Measurements from ENCODE around the gene TEKT5.
"Not testable (repeated sequence)": the region's sequence is repeated elsewhere in the genome, so short reads cannot be mapped to it uniquely, and the experiment has no call there.

TEKT5 gene

DNA sequence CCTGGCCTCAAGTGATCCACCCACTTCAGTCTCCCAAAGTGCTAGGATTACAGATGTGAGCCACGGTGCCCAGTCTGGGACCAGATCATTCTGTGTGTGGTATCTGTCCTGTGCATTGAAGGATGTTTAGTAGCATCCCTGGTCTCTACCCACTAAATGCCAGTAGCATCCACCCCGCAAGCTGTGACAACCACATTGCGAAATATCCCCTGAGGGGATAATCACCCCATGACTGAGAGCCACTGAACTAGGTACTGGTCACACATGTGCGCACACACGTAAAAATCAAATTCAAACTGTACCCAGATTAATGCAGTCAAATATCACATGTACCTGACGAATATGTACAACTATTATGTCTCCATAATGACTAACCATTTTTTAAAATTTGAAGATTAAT is 35.8 kb downstream of the TEKT5 start:
- DNase-seq (ENCODE audit: low spot score) = no peak

DNA sequence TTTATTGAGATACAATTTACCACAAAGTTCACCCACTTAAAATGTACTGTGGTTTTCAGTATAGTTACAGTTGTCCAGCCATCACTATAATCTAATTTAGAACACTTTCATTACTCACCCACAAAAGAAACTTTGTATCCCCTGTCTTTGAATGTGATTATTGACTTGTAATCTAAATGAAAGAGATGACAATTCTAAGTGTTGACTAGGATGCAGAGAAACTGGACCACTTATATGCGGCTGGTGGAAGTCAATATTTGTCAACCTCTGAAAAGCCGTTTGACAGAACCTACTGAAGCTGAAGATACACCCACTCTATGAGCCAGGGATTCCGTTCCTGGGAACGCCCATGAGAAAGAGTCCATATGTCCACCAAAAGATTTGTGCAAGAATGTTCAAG is 36.8 kb downstream of the TEKT5 start:
- DNase-seq (ENCODE audit: low spot score) = no peak

DNA sequence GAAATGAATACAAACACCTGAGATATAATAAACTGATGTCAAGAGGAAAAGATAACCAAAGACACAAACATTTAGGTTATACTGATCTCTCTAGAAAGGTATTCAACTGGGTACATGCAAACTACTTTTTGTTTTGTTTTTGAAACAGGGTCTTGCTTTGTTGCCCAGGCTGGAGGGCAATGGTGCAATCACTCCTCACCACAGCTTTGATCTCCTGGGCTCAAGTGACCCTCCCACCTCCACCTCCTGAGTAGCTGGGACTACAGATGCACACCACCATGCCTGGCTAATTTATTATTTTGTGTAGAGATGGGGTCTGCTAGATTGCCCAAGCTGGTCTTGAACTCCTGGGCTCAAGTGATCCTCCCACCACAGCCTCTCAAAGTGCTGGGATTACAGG is 38.1 kb downstream of the TEKT5 start:
- no peak for DNase-seq (ENCODE audit: low spot score)

DNA sequence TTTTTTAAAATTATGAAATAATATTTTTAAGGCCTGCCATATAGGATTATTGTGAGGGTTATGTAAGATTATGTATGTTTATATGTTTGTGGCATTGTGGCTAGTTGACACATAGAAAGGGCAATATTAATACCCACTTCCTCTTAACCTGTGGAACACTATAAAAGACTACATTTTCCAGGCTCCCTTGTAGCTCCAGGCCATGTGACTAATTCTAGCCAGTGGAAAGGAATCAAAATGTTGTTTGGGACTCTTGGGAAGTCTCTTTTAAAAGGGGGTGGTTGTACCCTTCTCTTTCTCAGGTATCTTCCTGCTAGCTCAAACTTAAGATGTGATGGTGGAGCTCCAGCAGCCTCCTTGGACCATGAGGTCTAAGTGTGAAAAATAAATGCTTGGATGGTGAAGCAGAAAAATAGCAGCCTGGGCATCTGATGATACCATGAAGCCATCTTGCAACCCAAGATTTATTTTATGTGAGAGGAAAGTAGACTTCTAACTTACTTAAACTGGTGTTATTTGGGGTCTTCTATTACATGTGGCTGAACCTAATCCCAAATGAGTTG is 39.2 kb downstream of the TEKT5 start:
- no peak for DNase-seq (ENCODE audit: low spot score)

DNA sequence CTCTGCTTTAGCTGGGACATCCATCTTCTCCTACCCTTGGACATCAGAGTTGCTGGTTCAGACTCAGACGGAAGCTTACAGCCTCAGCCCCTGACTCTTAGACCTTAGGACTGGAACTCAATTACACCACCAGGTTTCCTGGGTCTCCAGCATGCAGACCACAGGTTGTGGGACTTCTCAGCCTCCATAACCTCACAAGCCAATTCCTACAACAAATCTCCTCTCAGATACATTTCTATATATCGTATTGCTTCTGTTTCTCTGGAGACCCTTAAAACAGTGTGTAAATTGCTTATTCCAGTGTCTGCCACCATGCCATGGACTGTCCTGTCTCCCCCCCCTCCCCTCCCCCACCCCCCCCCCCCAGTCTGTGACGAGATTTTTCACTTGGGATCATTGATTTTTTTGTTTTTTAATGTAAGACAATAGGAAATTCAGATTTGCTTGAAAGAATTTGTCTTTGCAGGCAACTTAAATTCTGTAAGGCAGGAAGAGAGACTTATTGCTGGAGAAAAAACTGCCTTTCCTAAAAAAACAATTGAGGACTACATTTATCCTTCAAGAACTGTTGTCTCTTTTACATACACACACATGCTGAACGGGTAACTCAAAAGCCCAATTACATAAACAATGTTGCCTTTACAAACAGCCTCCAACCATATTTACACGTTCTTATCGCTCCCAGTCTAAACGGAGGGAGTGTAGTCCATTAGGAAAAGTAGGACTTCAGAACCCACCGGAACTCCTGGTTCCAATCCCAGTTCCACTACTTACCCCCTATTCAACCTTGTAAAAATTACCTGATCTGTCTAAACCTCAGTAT is 39.9 kb downstream of the TEKT5 start:
- DNase-seq (ENCODE audit: low spot score) = no peak

DNA sequence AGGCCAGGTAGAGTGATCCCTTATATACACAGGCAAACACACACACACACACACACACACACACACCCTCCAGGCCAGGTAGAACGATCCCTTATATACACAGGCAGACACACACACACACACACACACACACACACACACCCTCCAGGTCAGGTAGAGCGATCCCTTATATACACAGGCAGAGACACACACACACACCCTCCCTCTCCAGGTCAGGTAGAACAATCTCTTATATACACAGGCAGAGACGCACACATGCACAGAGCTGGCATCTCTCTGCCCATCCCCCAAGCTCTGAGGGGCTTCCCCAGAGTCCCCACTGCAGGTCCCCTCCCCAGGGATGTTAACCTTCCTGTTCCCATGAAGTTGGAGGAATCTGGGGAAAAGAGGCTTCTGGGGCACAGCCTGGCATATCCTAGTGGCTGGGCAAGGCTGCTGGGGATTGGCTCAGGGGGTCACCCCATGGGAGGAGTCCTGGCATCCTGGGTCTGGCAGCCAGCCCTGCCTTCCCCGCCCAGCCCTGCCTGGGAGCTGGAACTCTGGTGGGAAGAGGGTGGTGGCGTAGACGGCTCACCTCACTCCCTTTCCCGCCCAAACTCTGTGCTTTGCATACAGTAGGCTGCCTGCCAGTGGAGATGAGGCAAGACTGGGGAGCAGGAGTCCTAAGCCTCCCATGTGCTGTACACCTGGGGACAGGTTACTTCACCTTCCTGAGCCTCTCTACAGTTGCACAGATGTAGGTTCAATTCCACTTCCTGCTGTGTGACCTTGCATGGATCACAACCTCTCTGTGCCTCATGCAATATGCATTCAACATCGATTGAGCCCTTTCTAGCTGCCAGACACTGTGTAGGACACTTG is 41.8 kb downstream of the TEKT5 start:
- DNase-seq (ENCODE audit: low spot score) = no peak

DNA sequence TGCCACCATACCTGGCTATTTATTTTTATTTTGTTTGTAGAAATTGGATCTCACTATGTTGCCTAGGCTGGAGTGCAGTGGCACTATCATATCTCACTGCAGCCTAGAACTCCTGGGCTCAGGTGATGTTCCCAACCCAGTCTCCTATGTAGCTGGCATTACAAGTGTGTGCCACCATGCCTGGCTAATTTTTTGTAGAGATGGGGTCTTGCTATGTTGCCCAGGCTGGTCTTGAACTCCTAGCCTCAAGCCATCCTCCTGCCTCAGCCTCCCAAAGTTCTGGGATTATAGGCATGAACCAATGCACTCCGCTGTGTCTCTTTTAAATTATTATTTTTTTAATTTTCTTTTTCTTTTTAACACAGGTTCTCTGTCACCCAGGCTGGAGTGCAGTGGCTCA is 45.6 kb downstream of the TEKT5 start:
- not testable (repeated sequence) for DNase-seq (ENCODE audit: low spot score)

DNA sequence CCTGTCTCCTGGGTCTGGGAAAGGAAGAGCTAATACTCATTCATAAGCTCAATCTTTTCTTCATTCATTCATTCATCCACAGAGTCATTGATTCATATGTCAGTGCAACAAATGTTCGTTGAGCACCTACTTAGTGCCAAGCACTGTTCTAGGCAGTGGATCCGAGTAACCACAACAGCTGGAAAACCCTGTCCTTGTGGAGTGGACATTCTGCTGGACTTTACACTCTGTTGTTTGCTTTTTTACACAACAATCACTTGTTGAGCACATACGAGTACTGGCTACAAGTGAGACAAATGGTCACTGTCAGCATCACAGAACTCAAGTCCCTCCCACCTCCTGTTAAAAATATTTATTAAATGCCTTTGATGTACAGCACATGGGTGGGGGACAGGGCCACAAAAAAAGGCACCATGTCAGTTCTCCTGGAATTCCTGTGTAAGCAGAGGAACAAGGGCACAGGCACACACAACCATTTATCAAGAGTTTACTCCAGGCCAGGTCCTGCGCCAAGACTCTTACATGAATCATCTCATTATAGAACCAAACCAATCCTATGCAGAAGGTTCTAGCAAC is 46.9 kb downstream of the TEKT5 start:
- no peak for DNase-seq (ENCODE audit: low spot score)

DNA sequence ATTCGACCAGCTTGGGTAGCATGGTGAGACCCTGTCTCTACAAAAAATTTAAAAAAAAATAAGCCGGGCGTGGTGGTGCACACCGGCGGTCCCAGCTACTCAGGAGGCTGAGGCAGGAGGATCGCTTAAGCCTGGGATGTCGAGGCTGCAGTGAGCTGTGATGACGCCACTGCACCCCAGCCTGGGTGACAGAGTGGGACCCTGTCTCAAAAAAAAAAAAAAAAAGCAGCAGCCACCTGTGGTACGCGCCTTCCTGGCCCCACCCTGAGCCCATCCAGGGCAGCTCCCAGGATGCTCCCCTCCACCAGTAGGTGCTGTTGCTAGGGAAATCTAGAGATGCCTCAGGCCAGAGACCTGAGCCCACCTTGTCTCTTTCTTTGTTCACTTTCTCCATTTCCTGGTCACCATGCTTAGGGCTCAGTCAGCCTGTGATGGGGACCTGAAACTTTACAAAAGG is 47.4 kb downstream of the TEKT5 start:
- DNase-seq (ENCODE audit: low spot score) = no peak

DNA sequence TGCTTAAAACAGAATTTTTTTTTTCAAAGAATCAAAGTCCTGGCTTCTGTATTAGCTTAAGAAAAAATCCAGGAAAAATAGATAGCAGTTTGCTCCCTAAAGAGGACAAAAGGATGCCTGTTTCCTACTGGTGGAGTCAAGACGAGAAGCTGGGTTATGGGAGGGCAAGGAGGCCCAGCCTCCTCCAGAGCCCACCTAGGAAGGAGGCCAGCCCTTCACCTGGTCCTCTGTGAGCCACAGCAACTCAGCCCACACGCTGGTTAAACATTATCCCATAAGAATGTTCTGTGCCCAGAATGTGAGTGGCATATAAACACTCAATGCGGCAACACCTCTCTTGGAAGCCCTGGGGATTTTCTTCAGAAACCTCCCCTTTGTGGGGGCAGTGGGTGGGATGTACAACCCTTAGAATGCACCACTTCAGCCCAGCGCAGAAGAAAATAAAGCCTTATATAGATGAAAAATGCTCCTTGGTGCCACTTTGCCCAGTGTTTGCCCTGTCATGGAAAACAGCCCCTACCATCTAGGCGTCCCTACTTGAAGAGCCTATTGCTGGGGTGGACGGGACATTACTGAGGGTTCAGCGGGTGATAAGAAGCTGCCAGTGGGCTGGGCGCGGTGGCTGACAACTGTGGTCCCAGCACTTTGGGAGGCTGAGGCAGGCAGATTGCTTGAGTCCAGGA is 48.0 kb downstream of the TEKT5 start:
- DNase-seq (ENCODE audit: low spot score) = no peak

DNA sequence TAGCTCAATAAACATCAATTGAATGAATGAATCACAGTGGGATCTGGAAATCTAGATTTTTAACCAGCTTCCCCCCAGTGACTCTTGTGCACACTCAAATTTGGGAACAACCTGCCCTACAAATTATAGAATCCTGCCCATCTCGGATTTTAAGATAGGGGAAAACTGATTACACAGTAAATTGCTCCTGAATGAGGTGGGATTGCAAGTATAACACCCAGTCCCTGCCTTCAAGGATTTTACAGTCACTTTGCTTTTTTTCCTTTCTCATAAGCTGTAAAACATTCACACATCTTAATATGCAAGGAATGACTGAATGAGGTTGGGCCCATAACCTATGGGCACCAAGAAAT is 48.5 kb downstream of the TEKT5 start:
- DNase-seq (ENCODE audit: low spot score) = no peak

DNA sequence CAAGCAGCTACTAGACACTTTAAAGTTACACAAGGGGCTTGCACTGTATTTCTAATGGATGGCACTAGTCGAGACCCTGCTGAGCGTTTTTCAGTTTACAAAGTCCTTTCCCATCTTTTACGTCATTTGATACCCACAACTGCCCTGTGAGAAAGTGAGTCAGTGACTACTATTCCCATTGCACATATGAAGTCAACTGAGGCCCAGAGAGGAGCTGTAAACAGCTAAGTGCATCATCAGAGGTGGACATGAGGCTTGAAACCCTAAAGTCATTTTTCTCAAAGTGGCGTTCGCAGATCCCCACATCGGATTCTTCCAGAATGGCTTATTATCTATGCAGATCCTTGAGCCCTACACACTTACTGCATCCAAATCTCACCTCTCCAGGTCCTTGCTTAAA is 50.6 kb downstream of the TEKT5 start:
- DNase-seq (ENCODE audit: low spot score) = no peak

DNA sequence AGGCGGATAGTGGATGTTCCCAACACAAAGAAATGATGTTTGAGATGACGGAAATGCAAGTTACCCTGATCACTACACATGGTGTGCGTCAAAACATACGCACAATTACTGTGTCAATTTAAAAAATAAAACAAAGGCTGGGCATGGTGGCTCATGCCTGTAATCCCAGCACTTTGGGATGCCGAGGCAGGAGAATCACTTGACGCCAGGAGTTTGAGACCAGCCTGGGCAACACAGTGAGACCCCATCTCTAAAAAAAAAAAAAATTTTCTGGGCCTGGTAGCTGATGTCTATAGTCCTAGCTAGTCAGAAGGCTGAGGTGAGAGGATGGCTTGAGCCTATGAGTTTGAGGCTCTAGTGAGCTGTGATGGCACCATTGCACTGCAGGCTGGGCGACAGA is 51.8 kb downstream of the TEKT5 start:
- DNase-seq (ENCODE audit: low spot score) = no peak

DNA sequence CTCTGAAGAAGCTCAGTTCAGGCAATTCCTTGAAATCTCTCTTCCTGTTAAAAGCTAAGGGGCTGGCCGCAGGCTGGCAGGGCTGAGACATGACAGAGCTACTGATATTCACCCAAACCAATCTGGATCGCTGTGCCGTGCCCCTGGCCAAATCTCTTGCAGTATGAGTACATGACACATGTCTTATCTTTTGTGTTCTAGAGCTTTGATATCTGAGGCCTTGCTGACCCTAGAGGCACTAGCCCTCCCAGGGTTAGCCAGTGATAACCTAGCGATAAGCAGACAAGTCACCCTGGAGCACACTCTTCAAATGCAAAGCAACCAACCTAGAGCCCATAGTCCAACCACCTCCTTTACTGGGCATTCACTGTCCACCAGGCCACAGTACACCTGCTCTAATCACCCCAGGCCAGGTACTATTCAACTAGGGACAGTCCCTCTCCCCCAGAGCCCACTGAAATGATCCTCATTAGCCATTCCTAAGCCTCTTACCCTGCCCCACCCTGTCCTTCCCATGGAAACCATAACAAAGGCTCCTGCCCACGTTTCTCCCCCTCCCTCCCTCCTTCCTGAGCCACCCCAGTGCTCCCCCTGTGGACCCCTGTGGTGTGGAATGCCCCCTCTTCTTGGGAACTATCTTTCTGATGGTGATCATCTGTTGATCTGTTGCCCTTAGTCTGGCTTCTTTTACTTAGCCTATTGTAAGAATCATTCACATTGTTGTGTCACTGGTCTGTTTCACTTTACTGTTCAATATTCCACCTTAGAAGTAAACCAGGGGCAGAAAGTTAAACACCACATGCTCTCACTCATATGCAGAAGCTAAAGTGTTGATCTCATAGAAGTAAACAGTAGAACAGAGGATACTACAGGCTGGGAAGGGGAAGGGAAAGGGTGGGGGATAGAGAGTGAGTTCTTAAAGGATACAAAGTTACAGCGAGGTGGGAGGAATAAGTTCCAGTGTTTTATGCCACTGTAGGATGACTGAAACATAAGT is 52.5 kb downstream of the TEKT5 start:
- no peak for DNase-seq (ENCODE audit: low spot score)

DNA sequence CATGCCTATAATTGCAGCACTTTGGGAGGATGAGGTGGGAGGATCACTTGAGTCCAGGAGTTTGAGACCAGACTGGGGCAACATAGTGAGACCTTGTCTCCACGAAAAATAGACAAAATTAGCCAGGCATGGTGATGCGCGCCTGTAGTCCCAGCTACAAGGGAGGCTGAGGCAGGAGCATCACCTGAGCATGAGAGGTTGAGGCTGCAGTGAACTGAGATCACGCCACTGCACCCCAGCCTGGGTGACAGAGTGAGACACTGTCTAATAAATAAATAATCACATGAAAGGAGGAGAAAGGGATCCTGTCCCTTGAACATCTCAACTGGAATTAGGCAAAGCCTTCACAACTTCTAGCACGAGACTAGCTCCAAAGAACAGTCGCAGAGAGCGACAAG is 53.2 kb downstream of the TEKT5 start:
- no peak for DNase-seq (ENCODE audit: low spot score)

DNA sequence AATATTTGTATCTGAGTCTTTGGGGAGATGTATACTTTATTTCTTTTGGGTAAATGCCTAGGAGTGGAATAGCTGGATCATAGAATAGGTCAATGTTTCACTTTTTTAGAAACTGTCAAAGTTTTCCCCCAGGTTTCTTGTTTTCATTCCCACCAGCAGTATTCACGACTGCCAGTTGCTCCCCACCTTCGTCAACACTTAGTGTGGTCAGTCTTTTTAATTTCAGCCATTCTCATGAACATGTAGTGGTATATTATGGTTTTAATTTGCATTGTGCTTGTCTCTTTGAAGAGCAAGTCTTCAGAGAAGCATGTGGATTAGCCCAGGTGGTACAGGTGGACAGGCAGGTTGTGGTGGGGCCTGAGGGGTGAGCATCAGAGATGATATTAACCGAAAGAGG is 53.8 kb downstream of the TEKT5 start:
- no peak for DNase-seq (ENCODE audit: low spot score)

DNA sequence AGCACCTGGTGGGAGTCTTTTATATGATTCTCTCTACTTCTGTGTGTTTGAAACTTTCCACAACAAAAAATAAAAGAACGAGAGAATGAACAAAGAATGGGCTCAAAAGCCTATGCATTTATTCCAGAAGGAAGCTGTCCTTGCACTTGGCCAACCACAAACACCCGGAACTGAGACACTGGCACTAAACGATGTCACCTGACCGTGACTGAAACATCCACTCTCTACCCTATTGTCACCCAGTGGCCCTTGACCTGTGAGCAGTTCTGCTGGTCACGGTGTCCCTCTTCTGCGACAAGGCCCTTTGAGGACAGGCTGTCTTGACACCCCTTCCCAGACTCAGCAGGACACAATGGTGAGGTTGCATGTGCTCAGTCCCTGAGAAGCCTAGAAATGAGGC is 56.6 kb downstream of the TEKT5 start:
- no peak for DNase-seq (ENCODE audit: low spot score)

DNA sequence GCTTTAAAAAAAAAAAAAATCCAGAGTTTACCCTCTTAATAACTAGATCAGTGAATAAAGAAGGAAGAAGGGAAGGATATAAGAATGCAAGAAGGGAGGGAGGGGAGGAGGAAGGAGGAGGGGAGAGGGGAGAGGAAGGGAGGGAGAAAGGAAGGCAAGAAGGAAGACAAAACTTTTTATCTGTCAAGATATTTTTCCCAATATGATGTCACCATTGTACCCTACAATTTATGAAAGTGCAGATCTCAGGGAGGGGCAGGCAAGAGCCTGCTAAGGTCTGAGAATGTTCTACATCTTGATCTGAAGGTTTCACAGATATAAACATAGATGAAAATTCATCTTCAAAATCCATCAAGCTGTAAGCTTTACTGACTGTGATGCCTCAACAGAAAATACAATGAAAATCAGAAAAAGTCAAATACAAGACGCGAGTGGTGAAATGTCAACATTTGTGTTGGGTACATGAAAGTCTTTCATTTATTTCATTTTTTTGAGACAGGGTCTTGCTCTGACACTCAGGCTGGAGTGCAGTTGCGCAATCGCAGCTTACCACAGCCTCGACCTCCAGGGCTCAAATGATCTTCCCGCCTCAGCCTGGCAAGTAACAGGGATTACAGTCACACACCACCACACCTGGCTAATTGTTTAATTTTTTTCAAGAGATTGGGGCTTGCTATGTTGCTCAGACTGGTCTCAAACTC is 57.2 kb downstream of the TEKT5 start:
- DNase-seq (ENCODE audit: low spot score) = no peak

DNA sequence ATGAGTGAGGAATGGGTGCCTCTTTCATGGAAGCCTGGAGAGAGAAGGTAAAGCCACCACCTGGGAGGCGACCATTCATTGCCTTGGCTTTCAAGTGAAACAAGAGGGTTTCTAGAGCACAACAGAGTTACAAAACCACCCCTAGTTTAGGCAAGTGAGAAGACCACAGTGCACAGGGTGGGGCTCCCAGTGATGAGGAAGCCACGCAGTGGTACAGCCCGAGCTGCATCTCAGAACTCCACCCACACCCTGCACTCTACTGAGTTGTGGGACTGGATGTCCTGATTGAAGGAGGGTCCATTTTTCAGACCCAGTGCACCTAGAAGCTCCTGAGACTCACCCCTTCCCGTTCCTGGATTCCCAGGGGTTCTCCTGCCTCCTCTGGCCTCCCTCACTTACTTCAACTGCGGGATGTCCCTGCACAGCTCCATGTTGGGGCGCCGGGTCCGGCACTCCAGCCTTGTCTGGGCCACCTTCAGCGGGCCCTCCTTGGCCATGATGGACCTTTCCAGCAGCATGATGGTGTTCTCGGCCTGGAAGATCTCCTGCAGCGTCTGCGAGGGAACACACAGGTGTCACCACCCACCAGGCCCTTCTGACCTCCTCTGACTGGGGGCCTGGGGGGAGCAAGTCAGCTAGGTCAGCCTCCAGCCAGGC is 59.2 kb downstream of the TEKT5 start:
- DNase-seq (ENCODE audit: low spot score) = no peak

DNA sequence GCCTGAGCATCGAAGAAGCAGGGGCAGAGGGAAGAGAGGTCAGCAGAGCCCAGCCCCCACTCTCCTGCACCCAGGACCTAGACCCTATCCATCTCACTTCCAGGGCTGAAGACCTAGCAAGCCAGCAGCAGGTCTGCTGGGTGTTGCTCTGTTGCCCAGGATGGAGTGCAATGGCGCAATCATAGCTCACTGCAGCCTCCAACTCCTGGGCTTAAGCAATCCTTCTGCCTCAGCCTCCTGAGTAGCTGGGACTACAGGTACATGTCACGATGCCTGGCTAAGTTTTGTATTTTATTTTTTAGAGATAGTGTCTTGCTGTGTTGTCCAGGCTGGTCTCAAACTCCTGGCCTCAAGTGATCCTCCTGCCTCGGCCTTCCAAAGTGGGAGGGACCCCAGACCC is 61.3 kb downstream of the TEKT5 start:
- DNase-seq (ENCODE audit: low spot score) = not testable (repeated sequence)

Measured in germinal center (tissue), 1 donor.